ENCODE results near the gene ENDOG.

ENDOG gene

DNA sequence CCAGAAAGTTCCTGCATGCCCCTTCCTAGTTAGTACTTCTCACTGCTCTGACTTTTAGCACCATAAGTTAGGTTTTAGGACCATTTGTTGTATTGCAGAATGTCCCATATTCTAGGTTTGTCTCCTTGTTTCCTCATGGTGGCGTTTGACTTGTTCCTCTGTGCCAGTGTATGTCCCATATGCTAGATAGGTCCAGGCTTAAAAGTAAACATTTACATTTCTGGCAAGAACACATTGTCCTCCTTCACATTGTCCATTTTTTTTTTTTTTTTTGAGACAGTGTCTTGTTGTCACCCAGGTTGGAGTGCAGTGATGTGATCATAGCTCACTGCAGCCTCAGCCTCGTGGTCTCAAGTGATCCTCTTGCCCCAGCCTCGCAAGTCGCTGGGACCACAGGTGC is 15.8 kb upstream of the ENDOG start:
- DNase-seq, result no peak

DNA sequence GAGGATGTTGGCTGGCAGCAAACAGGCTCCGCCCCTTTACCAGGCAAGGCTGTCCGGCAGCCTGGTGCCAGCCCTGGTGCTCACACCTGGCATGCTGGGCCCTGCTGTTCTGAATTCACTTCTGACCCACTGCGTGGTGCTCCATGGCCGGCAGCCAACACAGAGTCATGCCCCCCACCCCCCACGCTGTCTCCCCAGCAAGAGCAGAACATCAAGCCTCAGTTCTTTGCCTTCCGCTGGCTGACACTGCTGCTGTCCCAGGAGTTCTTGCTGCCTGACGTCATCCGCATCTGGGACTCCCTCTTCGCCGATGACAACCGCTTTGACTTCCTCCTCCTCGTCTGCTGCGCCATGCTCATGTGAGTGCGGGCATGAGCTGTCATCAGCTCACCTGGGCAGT is 12.6 kb upstream of the ENDOG start:
- DNase-seq, result no peak

DNA sequence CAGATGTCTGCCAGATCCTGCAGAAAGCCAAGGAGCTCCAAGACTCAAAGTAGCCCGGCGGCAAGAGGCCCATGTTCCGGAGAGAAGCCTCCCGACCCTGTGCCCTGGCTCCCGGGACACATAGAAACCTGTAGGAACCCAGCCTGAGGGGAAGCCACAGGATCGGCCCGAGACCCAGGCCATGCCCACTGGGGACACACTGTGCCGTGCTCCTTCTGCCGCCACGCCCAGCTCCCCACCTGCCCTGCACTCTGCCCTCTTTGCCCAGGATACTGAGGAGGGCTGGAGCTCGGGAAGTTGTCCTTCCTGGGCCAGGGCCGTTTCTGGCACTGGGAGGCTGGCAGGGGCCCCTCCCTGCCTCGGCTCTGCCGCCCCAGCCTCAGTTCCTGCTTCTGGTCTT is 10.5 kb upstream of the ENDOG start:
- DNase-seq, result no peak

DNA sequence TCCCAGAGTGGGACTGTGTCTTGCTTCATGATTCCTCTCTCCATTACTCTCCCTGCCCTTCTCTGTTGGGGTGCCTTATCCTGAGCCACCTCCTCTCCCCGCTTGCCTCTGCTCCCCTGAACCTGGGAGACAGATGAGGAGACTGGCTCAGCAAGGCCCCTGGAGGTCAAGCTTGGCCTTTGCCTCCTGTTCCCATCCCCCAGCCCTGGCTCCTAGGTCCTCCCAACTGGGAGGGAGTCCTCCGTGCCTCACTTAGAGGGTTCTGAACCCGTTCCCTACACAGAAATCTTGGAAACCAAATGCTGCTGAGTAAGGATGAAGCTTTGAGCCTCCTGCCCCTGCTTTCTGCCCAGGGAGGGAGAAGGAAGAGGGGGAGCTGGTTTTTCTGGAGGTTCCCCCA is 9.8 kb upstream of the ENDOG start:
- DNase-seq, result no peak

DNA sequence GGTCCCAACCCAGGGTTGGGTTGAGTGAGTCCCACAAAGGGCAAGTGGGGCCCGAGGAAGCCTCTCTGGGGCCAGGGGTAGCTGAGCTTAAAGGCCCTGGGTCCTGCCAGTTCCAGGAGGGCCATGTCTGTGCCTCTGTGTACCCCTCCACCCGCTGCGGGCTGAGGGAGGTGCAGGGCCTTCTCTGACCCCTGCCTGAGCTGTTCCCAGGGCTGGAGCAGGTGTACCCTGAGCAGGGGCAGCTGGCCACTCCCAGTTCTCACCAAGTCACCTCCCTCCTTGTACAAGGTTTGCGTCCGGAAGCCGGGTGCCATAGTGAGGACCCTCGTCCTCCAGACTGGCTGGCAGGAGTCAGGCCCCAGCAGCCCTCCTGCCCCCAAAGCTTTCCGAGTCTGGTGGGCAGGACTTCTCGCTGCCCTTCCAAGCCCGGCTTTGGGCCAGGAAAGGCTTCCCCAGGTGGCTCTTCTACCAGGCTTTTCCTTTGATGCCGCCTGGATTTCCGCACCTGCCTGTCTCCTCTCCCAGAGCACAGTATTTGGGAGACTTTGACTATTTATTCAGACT is 9.2 kb upstream of the ENDOG start:
- no peak for DNase-seq

DNA sequence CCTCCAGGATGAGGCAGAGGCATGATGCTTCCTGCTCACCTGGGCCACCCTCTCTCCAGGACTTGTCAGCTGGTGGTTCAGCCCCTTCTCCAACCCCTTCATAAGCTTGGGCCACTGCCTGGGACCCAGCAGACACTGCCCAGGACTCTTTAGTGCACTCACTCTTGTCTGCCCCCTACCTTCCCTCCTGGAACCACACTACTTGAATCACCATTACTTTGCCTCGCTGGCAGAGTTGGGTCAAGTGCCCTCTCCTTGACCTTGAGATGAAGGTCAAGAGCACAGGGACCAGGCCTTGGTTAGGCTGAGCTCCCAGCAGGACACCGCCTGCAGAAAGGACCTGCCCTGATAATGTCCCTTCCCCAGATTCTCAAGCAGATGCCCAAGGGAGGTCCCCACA is 8.5 kb upstream of the ENDOG start:
- DNase-seq, result no peak

DNA sequence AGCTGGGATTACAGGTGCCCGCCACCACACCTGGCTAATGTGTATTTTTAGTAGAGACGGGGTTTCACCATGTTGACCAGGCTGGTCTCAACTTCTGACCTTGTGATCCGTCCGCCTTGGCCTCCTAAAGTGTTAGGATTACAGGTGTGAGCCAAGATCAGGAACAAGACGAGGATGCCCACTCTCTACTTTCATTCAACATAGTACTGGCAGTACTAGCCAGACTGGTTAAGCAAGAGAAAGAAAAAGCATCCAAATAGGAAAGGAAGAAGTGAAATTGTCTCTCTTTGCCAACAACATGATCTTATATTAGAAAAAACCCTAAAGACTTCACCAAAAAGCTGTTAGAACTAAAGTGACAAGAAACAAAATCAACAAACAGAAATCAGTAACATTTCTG is 7.4 kb upstream of the ENDOG start:
- DNase-seq, result no peak

DNA sequence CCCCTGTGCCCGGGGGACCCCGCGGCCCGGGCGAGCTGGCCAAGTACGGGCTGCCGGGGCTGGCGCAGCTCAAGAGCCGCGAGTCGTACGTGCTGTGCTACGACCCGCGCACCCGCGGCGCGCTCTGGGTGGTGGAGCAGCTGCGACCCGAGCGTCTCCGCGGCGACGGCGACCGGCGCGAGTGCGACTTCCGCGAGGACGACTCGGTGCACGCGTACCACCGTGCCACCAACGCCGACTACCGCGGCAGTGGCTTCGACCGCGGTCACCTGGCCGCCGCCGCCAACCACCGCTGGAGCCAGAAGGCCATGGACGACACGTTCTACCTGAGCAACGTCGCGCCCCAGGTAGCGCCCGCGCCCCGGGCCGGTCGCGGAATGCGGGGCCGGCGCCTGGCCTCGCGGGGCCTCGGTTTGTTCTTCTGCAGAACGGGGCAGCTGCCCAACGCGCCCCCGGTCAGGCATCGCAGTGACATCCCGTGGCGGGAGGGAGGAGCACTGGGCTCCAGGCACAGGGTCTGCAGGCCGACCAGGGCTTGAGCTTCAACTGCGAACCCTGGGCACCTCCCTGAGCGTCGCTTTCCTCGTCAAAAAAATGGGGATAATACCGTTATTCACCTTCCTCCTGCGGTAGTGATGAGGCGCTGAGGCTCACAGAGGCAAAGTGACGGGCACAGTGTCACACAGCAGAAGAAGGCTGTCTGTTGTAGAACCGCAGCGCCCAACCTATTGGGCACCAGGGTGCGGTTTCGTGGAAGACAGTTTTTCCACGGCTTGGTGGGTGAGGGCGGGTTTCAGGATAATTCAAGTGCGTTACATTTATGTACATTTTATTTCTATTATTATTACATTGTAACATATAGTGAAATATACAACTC is 777 bp downstream of the ENDOG start:
- peak; percentile 74 for DNase-seq

DNA sequence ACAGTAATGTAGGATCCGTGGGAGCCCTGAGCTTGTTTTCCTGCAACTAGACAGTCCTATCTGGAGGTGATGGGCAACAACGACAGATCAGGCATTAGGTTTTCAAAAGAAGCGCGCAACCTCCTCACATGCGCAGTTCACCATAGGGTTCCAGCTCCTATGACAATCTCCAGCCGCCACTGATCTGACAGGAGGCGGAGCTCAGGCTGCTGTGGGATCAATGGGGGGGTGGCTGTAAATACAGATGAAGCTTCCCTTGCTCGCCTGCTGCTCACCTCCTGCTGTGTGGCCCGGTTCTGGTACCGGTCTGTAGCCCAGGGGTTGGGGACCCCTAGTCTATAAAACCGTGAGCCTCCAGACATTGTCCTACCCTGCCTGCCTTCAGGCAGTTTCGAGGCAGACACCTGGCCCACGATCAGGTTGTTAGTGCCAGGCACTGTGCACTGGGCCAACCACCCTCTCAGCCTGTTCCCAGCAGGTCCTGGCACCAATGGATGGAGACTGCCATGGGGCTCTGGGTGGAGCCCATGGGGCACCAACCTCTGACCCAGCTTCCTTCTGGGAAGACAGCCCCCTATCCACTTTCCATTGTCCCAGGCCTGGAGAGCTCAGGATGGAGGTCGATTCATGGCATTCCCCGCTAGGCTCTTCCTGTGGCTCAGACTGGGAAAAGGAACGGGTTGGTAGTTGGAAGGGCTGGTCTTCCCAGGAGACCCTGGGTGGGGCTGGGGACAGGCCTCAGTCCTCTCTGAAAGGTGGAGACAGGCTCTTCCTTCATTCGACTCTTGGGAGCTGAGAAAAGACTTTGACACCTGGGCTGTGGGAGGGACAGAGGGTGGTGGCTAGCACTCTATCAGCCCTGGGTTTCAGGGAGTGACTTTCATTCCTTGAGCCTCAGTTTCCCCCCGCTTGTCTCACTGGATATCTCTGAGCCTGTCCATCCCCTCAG is 1.7 kb downstream of the ENDOG start:
- no peak for DNase-seq

DNA sequence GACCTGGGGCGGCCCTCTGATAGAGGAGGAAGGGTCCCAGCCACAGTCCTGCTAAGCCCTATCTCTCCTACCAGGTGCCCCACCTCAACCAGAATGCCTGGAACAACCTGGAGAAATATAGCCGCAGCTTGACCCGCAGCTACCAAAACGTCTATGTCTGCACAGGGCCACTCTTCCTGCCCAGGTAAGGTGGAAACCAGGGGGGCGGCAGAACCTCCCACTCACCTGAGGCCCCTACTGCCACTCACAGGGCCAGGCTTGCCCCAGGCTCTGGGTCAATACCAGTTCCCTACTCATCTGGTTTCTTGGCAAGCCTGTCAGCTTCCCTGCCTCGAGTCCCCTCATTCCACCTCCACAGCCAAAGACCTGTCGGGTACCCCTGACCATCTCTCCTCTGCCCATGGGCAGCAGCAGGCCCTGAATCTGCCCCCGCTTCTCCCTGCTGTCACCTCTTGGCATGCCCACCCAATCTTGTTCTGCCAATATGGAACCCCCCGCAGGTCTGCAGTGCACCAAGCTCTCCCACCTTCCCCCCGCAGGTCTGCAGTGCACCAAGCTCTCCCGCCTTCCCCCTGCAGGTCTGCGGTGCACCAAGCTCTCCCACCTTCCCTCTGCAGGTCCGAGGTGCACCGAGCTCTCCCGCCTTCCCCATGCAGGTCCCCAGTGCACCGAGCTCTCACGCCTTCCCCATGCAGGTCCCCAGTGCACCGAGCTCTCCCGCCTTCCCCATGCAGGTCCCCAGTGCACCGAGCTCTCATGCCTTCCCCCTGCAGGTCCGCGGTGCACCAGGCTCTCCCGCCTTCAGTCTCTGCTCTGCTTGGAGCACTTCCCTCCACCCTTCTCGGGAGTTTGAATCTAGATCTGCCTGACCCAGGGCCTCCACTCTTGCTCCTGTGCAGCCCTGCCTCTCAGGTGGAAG is 2.6 kb downstream of the ENDOG start:
- DNase-seq, result no peak

DNA sequence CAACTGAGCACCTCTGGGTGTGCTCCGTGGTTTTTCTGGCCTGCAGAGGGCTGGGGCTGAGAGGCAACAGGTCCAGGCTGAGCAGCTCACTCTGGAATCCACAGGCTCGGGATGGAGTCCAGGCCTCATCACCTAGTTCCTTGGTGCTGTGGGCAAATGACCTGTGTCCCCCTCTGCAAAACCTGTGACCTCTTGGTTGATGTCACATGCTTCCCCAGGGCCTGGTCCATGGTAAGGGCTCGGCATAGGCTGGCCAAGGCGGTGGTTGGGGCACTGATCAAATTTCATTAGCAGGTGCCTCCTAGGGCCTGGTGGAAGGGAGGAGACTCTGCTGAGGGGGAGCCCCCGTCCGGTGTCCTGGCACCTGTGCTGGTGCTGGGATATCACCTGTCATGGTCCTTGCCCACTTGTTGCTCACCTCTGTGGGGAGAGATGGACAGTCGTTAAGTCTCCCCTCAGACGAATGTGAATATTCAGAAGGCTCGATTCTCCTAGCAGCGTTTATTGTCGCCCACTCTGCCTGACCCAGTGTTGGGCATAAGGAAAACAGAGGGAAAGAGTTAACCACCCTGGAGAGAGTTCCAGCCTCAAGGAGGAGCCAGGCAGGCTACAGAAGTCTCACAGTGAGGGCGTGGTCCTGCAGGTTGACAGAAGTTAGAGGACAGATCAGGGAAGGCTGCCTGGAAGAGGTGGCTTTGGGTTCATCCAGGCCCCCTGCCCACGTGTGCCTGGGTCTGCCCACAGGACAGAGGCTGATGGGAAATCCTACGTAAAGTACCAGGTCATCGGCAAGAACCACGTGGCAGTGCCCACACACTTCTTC is 3.5 kb downstream of the ENDOG start:
- DNase-seq, result no peak

DNA sequence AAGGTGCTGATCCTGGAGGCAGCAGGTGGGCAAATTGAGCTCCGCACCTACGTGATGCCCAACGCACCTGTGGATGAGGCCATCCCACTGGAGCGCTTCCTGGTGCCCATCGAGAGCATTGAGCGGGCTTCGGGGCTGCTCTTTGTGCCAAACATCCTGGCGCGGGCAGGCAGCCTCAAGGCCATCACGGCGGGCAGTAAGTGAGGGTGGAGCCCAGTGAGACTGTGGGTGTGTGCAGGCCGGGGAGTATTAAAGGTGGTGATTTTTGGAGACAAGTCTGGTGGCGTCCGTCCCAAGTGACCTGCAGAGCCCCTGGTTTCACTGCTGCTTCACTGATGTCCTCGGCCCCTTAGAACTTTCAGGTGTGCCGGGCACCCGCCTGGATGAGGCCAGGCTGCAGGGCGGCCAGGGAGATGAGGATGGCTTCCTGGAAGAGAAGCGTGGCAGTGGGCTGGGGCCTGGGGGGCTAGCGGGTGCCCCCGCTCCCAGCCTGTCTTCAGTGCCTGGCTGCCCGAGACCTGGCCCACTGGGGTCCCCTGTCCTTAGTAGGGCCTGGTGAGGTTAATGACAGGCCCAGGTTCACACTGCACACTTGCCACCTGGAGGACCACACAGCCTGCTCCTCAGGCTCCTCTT is 4.2 kb downstream of the ENDOG start:
- no peak for DNase-seq

DNA sequence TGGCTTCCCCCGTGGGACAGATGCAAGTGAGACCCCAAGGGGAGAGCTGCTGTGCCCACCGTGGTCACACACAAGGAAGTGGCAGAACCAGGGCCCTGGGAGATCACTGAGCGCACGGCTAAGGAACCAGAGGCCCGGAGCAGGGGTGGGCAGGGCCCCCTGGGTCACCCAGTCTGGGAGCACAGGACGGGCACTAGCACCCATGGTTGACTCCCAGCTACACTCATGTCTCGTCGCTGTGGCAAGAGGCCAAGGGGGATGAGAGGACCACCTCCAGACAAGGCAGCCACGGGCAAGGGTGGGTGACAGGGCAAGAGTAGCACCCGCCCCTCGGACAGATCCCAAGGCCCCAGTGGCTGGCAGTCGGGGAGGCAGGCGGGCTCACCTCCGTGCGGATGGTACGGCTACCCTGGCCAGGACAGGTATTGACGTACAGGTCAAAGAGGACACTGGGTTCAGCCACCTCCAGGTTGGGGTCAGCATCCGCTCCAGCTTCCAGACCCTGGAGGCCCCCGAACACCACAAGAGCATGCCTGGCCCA is 5.1 kb downstream of the ENDOG start:
- DNase-seq, result no peak

DNA sequence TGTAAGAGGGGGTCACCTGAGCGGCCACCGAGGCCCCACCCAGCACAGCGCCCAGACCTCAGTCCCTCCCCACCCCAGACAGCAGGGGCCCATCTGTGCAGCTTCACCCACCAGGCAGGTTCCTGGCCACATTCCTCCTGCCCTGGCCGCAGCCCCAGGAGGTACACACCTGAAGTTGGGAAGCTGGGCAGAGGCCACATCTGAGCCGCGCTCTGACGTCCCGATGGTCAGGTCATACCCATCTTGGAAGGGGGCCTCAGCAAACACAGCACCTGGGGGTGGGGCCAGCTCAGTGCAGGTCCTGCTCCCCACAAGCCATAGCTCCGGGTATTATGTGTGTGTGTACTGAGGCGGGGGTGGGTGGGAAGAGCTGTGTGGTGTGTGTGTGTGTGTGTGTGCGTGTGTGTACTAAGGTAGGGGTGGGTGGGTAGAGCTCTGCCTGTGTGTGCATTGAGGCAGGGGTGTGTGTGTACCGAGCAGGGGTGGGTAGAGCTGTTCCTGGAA is 5.7 kb downstream of the ENDOG start:
- DNase-seq, result no peak

DNA sequence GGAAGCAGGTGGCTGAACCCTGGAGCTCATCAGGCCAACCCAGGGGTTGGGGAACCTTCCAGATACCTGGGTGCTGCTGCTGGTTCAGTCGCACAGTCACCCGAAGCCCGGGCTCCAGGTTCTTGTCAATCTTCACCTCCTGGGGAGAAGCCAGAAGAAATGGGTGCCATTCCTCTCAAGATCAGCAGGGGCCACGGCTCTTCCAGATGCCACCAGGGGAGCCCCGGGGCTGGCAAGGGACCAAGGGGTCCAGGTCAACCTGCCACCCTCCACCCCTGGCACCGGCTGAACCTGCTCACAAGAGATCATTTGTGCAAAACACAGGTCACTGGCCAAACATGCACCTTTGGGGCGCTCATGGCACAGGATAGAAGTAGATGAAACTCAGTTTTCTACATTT is 6.6 kb downstream of the ENDOG start:
- DNase-seq, result no peak

DNA sequence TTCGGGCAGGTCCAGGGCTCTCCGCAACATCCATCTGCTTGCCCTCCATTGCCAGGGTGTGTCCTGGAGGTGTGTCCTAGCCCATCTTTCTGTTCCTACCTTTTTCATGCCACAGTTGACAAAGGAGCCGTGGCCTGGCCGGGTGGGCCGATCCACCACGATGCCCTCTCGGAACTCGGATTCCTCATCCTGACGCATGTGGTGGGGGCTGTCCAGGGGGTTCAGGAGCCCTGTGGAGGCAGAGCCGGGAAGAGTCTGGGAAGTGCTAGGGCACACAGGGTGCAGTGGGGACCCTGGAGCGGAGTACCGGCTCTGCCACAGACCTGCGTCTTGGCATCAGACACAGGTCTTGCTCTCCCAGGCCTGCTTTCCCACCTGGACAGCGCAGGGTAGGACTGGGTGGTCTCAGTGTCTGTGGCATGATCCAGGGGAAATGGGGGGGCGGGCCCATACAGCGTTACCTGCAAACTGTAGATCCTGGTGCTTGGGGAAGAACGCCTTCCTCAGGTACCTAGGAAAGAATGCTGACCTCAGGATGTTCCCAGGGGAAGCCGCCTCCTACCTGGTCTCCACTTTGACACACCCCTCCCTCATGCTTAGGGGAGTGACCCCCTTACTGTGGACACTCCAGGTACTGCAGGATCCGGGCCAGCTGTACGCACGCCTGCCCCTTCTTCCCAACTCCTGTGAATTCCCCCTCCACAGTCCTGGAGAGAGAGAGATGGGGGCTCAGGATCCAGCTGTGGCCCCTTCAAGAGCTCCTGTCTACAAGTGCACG is 7.8 kb downstream of the ENDOG start:
- DNase-seq, result no peak

DNA sequence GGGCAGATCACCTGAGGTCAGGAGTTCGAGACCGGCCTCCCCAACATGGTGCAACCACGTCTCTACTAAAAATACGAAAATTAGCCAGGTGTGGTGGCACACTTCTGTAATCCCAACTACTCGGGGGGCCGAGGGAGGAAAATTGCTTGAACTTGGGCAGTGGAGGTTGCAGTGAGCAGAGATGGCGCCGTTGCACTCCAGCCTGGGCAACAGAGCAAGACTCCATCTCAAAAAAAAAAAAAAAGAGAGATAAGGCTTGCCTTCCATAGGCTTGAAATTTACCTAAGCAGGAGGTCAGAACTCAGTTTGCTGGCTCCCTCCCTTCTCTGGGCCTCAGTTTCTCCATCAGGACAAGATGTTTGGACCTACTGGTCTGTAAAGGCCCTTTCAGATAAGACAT is 10.0 kb downstream of the ENDOG start:
- DNase-seq, result no peak

DNA sequence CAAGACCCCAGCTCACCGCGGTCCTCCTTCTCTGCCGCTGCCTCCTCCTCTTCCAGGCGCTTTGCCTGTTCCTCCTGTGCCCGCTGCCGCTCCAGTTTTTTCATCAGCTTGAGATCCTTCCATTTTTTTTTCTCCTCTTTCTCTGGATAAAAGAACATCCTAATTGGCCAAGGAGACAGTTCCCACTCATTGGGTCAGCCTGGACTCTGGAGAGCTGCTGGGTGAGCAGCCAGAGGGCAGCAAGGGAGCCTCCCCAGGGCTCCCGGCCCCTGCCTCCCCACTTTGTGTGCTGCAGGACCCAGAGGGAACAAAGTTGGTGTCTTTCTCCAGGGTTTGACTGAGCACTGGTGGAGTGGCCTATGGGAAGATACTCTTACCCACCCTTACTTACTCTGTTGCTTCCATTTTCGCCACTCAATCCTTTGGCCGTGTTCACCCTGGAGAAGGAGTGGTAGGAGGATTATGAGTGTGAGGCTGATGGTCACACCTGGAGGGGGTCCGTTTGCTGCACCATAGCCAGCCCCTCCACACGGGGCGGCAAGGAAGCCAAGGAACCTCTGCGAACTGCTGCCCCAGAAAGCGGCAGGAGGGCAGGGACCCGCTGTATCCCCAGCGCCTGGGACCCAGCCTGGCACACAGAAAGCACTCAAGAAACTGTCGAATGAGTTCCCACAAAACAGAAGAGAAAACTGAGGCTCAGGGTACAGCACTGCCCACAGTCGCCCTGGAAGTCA is 10.6 kb downstream of the ENDOG start:
- no peak for DNase-seq

Measured in NCI-H2171 (cell line).